Breast epithelium (tissue), 3 donors: Measurements from ENCODE around the gene SLC8A2.

Experiments
- CTCF ChIP-seq, 3 donors: fragments of 450-650 bp; IDR thresholded peaks; one replicate each; pipeline ENCODE4 v1.5.1; 2016 to 2017; ENCODE audit warnings: antibody characterized with exemption in 3 of 3, mild to moderate bottlenecking in 3 of 3, moderate library complexity in 3 of 3
- POLR2A ChIP-seq: fragments of 450-650 bp; IDR thresholded peaks from one replicate; pipeline ENCODE4 v1.6.1; 2016; ENCODE audit warnings: antibody characterized with exemption, mild to moderate bottlenecking, moderate library complexity

GRCh38 chr19:47434088-47434487 is 37.6 kb downstream of the SLC8A2 start:
- no peak for TF ChIP-seq POLR2A
- no peak for TF ChIP-seq CTCF (IDR thresholded peaks at IDR 0.05)
